HG03575 (cell line): ENCODE data around the gene TMEM260.

Experiments
- ATAC-seq: cut with Tn5 transposase; IDR thresholded peaks from one replicate; pipeline ENCODE4 v1.9.1; 2021; ENCODE audit not compliant: unreplicated experiment, insufficient number of reproducible peaks, low FRiP score; ENCODE audit errors: extremely low read depth

The TMEM260 gene

DNA sequence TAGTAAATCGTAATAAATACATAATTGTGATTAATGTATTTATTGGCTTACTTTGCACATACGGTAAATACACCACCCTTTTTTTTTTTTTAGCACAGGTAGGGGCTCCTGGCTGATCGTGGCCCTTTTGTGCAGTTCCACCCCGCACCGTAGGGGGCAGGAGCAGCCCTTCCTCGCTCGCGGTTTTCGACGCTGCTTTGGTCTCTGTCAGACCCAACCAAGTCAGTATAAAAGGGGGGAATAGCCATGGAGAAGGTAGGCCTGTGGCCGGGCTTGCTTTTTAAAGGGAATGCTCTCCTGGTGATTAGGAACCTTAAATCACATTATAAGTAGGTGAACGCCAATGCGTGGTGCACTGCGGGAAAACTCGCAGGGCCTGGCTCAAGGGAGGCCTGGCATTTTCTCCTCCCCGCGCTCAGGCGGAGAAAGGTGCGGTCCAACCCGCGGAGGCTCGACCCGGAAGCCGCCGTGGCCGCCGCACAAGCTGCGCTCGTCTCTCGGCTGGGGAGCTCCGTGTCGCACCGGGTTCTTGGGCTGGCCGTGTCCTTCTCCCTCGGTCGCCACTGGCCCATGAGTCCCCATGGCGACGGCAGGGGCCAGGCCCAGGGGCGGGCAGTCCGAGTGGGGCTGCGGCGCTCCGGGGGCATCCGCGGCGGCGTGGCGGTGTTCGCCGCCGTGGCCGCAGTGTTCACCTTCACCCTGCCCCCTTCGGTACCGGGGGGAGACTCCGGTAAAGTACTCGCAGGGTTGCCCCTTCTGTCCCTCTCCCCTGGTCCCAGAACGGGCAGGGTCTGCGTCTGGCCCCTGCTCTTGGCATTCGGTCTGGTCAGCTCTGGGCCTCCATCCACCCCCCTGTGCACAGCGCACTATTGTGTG lies at the start of gene TMEM260:
Gene TMEM260, plus strand, starts transcription at position 454 of the 876 bp plus-strand sequence. Its CDS starts 117 bp downstream, at position 571.
- peak; percentile 71 for ATAC-seq

GRCh38 chr14:56532546-56532945 lies 47.1 kb upstream of the TMEM260 start:
- no peak for ATAC-seq

GRCh38 chr14:56534656-56535055 lies 44.9 kb upstream of the TMEM260 start:
- ATAC-seq = no peak

DNA sequence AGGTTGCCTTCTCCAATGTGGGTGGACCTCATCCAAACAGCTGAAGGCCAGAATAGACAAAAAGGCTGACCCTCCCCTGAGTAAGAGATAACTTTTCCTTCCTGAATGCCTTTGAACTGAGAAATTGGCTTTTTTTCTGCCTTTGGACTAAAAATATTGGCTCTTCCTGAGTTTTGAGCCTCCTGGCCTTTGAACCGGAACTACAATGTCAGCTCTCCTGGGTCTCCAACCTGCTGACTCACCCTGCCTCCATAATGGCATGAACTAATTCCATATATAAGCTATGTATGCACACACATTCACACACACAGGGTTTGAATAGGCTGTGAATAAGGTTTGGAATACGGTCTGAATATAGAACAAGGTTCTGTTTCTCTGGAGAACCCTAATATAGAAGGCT lies 39.7 kb upstream of the TMEM260 start:
- ATAC-seq = no peak

DNA sequence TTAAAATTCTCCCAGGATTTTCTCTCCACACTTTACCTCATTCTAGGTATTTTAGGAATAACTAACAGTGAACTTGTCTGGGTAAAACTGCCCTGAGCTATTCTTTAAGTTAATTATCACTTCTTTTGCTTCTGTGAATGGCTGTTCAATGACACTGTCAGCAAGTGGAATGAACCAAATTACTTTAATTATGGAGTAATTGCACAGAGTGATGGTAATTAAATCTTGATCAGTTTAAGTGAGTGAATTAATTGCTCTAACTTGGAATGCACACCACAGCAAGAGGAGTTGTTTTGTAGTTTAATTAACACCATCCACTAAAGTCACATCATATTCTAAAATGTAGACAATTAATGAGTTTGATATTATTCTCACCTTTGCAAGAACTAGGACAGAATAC lies 36.2 kb upstream of the TMEM260 start:
- no peak for ATAC-seq

- ATAC-seq = no peak
These were observed 29.9 kb upstream of the TMEM260 start for GRCh38 chr14:56549721-56550120.

- ATAC-seq = no peak
These were observed 27.0 kb upstream of the TMEM260 start for GRCh38 chr14:56552615-56553014.

- ATAC-seq = no peak
These were observed 25.3 kb upstream of the TMEM260 start for GRCh38 chr14:56554301-56554700.

DNA sequence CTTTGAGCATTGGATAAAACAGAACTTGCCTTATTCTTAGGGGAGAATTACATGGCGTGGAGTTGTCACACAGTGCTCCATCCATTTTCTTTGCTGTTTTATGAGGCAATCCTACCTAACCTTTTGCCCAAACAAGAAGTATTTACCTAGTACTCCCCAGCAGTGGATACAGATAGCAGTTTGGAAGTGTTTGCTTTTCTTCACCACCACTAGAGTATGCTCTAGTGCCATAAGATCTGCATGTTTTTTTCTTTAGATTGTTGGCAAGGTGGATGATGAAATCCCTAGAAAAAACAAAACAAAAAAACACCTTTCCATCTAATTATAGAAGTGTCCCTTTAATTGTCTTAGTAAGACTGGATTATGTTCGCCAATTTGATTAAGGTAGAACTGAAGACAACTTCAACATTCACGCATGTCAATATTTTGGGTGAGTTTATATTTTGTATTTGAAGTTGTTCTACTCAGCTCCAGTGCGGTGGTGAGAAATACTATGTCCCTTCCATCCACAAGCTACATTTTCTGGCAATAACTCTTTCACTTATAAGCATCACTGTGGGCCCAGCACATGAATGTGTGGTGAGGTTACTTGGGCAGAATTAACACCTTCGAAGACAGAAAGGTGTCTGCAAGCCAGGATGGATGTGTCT lies 23.6 kb upstream of the TMEM260 start:
- no peak for ATAC-seq

DNA sequence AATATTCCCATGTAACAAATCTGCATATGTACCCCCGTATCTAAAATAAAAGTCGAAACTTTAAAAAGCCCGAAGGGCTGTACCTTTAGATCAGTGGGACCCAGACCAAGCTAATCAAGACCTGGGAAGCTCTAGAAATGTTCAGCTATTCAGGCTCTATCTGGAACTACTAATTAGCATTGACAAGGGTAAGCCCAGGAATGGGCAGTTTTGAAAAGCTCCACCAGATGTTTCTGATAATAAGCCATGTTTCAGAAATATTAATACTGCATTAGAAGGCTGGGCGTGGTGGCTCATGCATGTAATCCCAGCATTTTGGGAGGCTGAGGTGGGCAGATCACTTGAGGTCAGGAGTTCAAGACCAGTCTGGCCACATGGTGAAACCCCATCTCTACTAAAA lies 20.4 kb upstream of the TMEM260 start:
- no peak for ATAC-seq

GRCh38 chr14:56561606-56562005 lies 18.0 kb upstream of the TMEM260 start:
- no peak for ATAC-seq

DNA sequence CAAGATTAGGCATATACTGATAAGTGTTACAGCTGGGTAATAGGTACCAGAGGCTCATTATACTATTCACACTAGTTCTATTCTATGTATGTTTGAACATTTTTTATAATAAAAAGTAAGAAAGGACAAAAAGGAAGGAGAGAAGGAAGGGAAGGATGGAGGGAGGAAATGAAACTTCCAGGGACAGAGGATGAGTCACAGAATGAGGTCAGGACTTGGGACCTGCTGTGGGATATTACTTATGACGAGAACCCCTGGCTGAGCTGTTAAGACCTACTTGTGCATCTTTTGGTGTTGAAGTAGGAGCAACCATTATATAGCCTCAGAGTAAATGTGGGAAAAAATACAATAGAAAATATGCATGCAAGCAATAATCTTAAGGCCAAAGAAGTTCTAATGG lies 16.7 kb upstream of the TMEM260 start:
- ATAC-seq = no peak

GRCh38 chr14:56569174-56569573 lies 10.4 kb upstream of the TMEM260 start:
- no peak for ATAC-seq

- no peak for ATAC-seq
These were observed 9.3 kb upstream of the TMEM260 start for GRCh38 chr14:56570295-56570694.

GRCh38 chr14:56580221-56580711 lies 668 bp downstream of the TMEM260 start:
- ATAC-seq = peak; percentile 10

DNA sequence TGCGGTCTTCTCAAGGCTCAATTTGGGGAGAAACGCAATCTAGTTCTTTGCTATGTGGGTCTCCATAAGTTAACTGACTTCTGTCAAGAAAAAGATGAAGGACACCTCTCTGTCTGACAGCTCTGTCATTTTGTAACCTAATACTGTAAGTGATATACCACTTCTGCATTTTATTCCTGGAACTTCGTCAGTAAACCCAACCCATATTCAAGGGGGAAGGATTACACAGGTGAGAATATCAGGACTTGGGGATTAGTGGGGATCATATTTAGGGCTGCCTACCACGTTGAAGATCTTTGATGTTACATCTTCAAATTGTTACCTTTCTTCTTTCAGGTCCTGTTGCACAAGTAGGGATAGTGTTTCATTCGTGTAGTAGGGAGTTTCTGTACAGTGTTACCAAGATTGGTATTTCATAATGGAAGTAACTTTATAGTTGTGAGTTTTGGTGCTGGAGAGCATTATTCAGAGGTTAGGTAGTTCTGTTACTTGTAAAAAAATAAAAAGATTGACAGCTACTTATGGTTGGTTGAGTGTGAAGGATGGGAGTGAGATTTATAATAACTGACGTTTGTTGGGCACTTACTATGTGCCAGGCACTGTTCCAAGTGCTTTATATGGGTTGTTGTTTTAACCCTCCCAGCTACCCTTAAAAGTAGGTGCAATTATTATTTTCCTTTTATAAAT lies 1.6 kb downstream of the TMEM260 start:
- ATAC-seq = no peak

DNA sequence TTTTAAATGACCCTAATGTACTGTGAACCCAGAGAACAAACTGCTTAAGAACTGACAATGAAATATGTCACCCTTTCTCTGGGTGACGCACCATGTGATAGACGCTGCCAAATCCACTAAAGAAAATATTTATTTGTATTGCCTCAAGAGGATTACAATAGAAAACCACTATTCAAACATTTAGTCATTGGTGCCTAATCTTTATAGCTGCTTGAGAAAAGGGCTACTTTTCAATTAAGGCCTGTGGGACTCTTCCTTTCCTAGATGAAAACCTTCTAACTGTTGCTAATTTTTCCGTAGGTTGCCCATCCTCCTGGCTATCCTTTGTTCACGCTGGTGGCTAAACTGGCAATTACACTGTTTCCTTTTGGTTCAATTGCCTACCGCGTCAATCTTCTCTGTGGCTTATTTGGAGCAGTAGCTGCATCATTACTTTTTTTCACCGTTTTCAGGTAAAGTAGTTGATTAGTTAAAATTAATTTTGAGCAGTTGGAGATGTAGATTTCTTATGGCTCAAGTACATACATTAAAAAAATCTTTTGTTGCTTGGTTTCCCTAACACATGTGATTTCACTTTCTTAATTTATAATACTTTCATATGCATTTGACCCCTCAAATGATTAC lies 6.0 kb downstream of the TMEM260 start:
- ATAC-seq = no peak

DNA sequence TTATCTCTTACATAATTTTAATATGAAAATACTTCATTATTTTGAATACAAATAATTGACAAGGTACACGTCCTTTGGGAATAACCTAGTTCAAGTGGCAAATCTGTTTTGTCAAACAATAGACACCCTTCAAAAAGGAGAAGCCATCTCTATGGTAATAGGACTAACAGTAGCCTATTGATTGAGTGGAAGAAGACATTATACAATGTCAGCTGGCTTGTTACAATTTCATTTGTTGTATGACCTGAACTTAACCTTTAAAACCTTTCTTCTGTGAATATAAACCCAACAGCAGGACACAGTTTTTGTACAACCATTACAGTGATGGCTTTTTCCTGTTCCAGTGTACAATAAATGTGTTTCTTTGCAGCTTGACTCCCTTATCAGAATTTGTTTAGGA lies 8.1 kb downstream of the TMEM260 start:
- no peak for ATAC-seq

DNA sequence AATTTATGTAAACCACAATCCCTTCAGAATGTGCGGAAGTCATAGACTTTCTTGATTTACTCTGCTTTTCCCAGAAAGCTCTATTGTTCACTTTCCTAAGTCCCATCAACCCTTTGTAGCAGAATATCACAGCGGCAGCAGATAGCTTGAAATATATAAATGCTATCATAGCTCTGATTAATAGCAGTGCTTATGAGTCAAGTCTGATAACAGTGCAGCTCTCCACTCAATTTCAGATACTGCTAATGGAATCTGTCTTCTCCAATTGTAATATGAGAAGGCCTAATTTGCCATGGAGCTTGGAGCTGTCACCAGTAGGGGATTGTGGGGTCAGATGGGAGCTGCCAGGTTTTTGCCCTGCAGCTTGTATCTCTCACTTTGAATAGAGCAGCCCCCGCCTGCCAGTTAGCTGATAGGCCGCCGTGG lies 10.9 kb downstream of the TMEM260 start:
- no peak for ATAC-seq
